ENCODE measurements around the gene COG2. TPM values are rescaled to one million over a fixed set of nuclear protein-coding genes. Genes with fewer than 3 reads are reported as not detected.
A peak's percentile ranks its signal among the peaks of the same experiment; 100 is the strongest.

Gene COG2
- total and polyA plus RNA-seq, 2 of the 13 experiments (the other 11 are each of a cell fraction or from before 2014, with no cell fraction given), result 16.8 to 36.3 TPM

DNA sequence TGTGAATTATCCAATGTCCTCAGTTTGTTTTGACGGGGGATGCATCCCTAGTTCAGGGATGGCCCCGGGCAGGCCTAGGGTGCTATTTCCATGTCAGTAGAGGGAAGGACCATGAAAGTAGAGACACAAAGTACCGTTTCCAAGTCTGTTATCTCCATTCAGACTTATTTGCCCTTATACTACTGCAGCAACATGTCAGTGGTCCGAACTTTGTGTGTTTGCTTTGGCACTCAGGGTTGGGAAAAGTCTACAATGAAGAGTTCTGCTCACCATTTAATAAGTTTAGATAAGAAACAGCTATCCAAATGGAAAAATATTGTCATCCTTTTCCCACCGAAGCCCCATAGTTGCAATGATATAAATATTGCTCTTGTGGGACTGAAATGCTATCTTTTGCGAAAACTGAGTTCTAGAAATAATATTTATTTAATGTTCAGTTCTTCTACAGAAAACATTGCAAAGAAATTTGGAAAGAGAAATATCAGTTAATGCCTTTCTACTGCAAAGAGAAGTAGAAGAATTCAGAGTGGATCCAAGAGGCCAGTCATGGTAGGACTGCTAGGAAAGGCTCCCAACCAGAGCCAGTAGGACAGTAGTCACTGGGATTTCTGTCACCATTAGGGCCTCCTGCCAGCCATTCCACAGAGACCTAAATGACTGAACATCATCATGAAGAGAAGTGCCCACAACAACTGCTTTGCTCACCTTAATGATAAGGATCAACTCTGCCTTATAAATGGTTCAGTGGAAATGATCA, 83.2 kb downstream of the COG2 start (continued):
- no peak for TF ChIP-seq JUN (CRISPR knock-in tag; IDR thresholded peaks at IDR 0.05)
- no peak for TF ChIP-seq THAP9 (CRISPR knock-in tag; IDR thresholded peaks at IDR 0.05; ENCODE audit: borderline replicate concordance)
- peak; percentile 48; the same call in 1 of the 2 replicates for TF ChIP-seq DRAP1 (CRISPR knock-in tag; IDR thresholded peaks at IDR 0.05)
- no peak for TF ChIP-seq RFXAP (CRISPR knock-in tag; IDR thresholded peaks at IDR 0.05; ENCODE audit: borderline replicate concordance)
- TF ChIP-seq ZNF607 (CRISPR knock-in tag; IDR thresholded peaks at IDR 0.05; ENCODE audit: borderline replicate concordance), result no peak
- TF ChIP-seq NCOR1 (IDR thresholded peaks at IDR 0.05; ENCODE audit: borderline replicate concordance, low read length), result peak; percentile 57; the same call in 1 of the 2 replicates
- TF ChIP-seq JDP2 (CRISPR knock-in tag; IDR thresholded peaks at IDR 0.05; ENCODE audit: borderline replicate concordance), result no peak
- no peak for TF ChIP-seq GPN1 (CRISPR knock-in tag; IDR thresholded peaks at IDR 0.05; ENCODE audit: borderline replicate concordance)
- peak; percentile 87 for TF ChIP-seq ZNF331 (CRISPR knock-in tag; IDR thresholded peaks at IDR 0.05)
- no peak for TF ChIP-seq TOPORS (CRISPR knock-in tag; IDR thresholded peaks at IDR 0.05)
- no peak for TF ChIP-seq ZNF580 (CRISPR knock-in tag; IDR thresholded peaks at IDR 0.05; ENCODE audit: borderline replicate concordance, low read depth)
- TF ChIP-seq ZNF205 (CRISPR knock-in tag; IDR thresholded peaks at IDR 0.05), result peak; percentile 81
- TF ChIP-seq KLF11 (CRISPR knock-in tag; IDR thresholded peaks at IDR 0.05), result 0 out of 2 replicates have a peak, but pooled peaks have one; percentile 55
- no peak for TF ChIP-seq SALL2 (CRISPR knock-in tag; IDR thresholded peaks at IDR 0.05)
- TF ChIP-seq, protein P1, sequence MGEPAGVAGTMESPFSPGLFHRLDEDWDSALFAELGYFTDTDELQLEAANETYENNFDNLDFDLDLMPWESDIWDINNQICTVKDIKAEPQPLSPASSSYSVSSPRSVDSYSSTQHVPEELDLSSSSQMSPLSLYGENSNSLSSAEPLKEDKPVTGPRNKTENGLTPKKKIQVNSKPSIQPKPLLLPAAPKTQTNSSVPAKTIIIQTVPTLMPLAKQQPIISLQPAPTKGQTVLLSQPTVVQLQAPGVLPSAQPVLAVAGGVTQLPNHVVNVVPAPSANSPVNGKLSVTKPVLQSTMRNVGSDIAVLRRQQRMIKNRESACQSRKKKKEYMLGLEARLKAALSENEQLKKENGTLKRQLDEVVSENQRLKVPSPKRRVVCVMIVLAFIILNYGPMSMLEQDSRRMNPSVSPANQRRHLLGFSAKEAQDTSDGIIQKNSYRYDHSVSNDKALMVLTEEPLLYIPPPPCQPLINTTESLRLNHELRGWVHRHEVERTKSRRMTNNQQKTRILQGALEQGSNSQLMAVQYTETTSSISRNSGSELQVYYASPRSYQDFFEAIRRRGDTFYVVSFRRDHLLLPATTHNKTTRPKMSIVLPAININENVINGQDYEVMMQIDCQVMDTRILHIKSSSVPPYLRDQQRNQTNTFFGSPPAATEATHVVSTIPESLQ (CRISPR knock-in tag; conservative IDR thresholded peaks at IDR 0.05), result no peak
- no peak for TF ChIP-seq ZNF468 (CRISPR knock-in tag; IDR thresholded peaks at IDR 0.05)
- no peak for TF ChIP-seq CTCF (CRISPR knock-in tag; IDR thresholded peaks at IDR 0.05)
- TF ChIP-seq ZFYVE20 (CRISPR knock-in tag; IDR thresholded peaks at IDR 0.05; ENCODE audit: borderline replicate concordance, low read depth), result no peak
